Measurements from ENCODE around the gene CHRM5.

The CHRM5 gene

DNA sequence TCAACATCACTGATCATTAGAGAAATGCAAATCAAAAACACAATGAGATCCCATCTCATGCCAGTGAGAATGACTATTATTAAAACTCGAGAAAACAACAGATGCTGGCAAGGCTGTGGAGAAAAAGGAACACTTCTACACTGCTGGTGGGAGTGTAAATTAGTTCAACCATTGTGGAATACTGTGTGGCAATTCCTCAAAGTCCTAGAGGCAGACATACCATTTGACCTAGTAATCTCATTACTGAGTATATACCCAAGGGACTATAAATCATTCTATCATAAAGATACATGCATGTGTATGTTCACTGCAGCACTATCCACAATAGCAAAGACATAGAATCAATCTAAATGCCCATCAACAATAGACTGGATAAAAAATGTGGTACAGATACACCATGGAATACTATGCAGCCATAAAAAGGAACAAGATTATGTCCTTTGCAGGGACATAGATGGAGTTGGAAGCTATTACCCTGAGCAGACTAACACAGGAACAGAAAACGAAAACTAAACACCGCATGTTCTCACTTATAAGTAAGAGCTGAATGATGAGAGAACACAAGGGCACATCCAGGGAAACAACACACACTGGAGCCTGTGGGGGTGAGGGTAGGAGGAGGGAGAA, 85.9 kb downstream of the CHRM5 start:
- no peak overlapping the region for H3K27ac ChIP-seq (ENCODE audit: insufficient read depth, low read length, poor library complexity, severe bottlenecking)
- no peaks in the 10 kb centered on the region for H3K4me1 ChIP-seq (ENCODE audit: control insufficient read depth, insufficient read depth, low read length, poor library complexity, severe bottlenecking)
- H3K27me3 ChIP-seq (replicated peaks; ENCODE audit: control insufficient read depth, insufficient read depth, low read length, poor library complexity, severe bottlenecking) = no peaks in the 10 kb centered on the region
- no peaks in the 10 kb centered on the region for H3K36me3 ChIP-seq (ENCODE audit: control insufficient read depth, insufficient read depth, low read length)
- H3K9me3 ChIP-seq (ENCODE audit: control insufficient read depth, low read length) = no peaks in the 10 kb centered on the region
- no peak for DNase-seq
- no peak overlapping the region for H3K4me3 ChIP-seq (ENCODE audit: insufficient read depth, low read depth, low read length, poor library complexity, severe bottlenecking)

- H3K27ac ChIP-seq (ENCODE audit: insufficient read depth, low read length, poor library complexity, severe bottlenecking) = no peak overlapping the region
- H3K27me3 ChIP-seq (replicated peaks; ENCODE audit: control insufficient read depth, insufficient read depth, low read length, poor library complexity, severe bottlenecking) = no peaks in the 10 kb centered on the region
- DNase-seq = no peak
- H3K4me3 ChIP-seq (ENCODE audit: insufficient read depth, low read depth, low read length, poor library complexity, severe bottlenecking) = no peak overlapping the region
- H3K4me1 ChIP-seq (ENCODE audit: control insufficient read depth, insufficient read depth, low read length, poor library complexity, severe bottlenecking) = no peaks in the 10 kb centered on the region
- no peaks in the 10 kb centered on the region for H3K36me3 ChIP-seq (ENCODE audit: control insufficient read depth, insufficient read depth, low read length)
- H3K9me3 ChIP-seq (ENCODE audit: control insufficient read depth, low read length) = no peaks in the 10 kb centered on the region
Measured at GRCh38 chr15:34055868-34056595, 87.7 kb downstream of the CHRM5 start.

DNA sequence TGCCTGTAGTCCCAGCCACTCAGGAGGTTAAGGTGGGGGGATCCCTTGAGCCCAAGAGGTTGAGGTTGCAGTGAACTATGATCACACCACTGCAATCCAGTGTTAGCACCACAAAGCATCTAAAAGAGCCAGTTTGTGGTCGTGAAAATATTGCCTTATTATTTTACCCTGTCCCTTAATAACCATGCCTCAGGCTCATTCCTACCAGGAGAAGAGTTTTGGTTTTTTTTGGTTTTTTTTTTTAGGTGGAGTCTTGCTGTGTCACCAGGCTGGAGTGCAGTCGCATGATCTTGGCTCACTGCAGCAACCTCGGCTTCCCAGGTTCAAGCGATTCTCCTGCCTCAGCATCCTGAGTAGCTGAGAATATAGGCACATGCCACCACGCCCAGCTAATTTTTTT, 88.6 kb downstream of the CHRM5 start:
- Histone ChIP-seq H3K9me3 (ENCODE audit: control insufficient read depth, low read length) (no peaks in the 10 kb centered on the region), H3K27me3 (replicated peaks; ENCODE audit: control insufficient read depth, insufficient read depth, low read length, poor library complexity, severe bottlenecking) (no peaks in the 10 kb centered on the region), H3K4me3 (ENCODE audit: insufficient read depth, low read depth, low read length, poor library complexity, severe bottlenecking) (no peak overlapping the region), H3K27ac (ENCODE audit: insufficient read depth, low read length, poor library complexity, severe bottlenecking) (no peak overlapping the region), H3K36me3 (ENCODE audit: control insufficient read depth, insufficient read depth, low read length) (no peaks in the 10 kb centered on the region), H3K4me1 (ENCODE audit: control insufficient read depth, insufficient read depth, low read length, poor library complexity, severe bottlenecking) (no peaks in the 10 kb centered on the region)
- no peak for DNase-seq

DNA sequence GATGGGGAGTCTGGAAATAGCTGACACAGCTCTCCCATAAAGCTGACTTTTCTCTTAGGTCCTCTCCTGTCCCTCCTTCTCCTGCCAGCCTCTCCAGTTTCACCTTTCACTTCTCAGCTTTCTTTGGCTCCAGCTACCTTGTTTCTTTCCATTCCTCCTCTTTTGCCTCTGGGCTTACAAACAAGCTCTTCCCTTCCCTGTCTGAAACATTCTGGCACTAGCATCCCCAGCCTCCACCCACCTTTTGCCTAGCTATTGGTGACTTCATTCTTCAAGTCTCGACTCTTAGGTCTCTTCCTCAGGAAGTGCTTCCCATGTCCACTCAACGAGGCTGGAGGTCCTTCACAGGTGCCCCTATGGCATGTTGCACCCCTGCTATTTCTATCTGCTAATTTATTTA, 91.2 kb downstream of the CHRM5 start:
- Histone ChIP-seq H3K36me3 (ENCODE audit: control insufficient read depth, insufficient read depth, low read length) (no peaks in the 10 kb centered on the region), H3K9me3 (ENCODE audit: control insufficient read depth, low read length) (no peaks in the 10 kb centered on the region), H3K4me1 (ENCODE audit: control insufficient read depth, insufficient read depth, low read length, poor library complexity, severe bottlenecking) (no peaks in the 10 kb centered on the region), H3K27me3 (replicated peaks; ENCODE audit: control insufficient read depth, insufficient read depth, low read length, poor library complexity, severe bottlenecking) (no peaks in the 10 kb centered on the region), H3K4me3 (ENCODE audit: insufficient read depth, low read depth, low read length, poor library complexity, severe bottlenecking) (no peak overlapping the region), H3K27ac (ENCODE audit: insufficient read depth, low read length, poor library complexity, severe bottlenecking) (no peak overlapping the region)
- no peak for DNase-seq

DNA sequence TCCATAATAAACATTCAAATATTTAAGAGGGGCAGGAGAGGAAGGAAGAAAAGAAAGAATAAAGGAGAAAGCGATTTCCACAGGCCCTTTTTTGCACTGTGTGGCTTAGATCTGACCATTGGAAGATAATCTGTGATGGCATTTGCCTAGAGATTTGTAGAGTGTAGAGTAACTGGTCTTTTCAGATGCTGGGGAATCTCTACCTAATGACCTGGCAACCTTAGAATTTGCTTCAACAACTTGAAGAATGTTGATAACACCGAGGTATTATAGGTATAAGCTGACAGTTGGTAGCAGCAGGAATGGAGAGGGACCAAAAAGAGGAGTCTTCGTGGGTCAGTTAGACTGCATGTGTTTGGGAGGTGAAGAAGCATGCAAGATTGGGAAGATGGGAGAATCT, 91.6 kb downstream of the CHRM5 start:
- Histone ChIP-seq H3K36me3 (ENCODE audit: control insufficient read depth, insufficient read depth, low read length) (no peaks in the 10 kb centered on the region), H3K4me3 (ENCODE audit: insufficient read depth, low read depth, low read length, poor library complexity, severe bottlenecking) (no peak overlapping the region), H3K9me3 (ENCODE audit: control insufficient read depth, low read length) (no peaks in the 10 kb centered on the region), H3K27ac (ENCODE audit: insufficient read depth, low read length, poor library complexity, severe bottlenecking) (no peak overlapping the region), H3K4me1 (ENCODE audit: control insufficient read depth, insufficient read depth, low read length, poor library complexity, severe bottlenecking) (no peaks in the 10 kb centered on the region), H3K27me3 (replicated peaks; ENCODE audit: control insufficient read depth, insufficient read depth, low read length, poor library complexity, severe bottlenecking) (no peaks in the 10 kb centered on the region)
- no peak for DNase-seq

DNA sequence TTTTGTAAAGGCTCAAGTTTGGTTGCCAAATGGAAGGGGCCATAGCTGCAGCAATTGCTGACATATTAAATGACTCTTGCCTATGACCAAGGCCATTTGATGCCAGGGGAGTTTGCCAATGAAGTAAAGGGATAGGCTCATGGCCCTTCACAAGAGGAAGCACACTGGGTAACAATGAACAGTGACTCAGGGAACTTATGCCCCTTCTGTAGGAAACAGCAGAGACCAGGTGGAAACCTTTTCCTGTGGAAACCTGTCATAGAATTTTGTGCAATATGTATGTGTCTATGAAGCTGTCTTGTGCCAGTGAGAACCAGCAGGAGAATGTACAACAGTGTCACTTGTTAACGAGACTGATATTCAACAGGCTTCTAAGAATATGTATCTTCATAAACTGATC, 96.1 kb downstream of the CHRM5 start:
- Histone ChIP-seq H3K4me1 (ENCODE audit: control insufficient read depth, insufficient read depth, low read length, poor library complexity, severe bottlenecking) (no peaks in the 10 kb centered on the region), H3K27ac (ENCODE audit: insufficient read depth, low read length, poor library complexity, severe bottlenecking) (no peak overlapping the region), H3K27me3 (replicated peaks; ENCODE audit: control insufficient read depth, insufficient read depth, low read length, poor library complexity, severe bottlenecking) (no peaks in the 10 kb centered on the region), H3K36me3 (ENCODE audit: control insufficient read depth, insufficient read depth, low read length) (no peaks in the 10 kb centered on the region), H3K4me3 (ENCODE audit: insufficient read depth, low read depth, low read length, poor library complexity, severe bottlenecking) (no peak overlapping the region), H3K9me3 (ENCODE audit: control insufficient read depth, low read length) (no peaks in the 10 kb centered on the region)
- DNase-seq = no peak

- Histone ChIP-seq H3K4me1 (ENCODE audit: control insufficient read depth, insufficient read depth, low read length, poor library complexity, severe bottlenecking) (no peaks in the 10 kb centered on the region), H3K9me3 (ENCODE audit: control insufficient read depth, low read length) (no peaks in the 10 kb centered on the region), H3K4me3 (ENCODE audit: insufficient read depth, low read depth, low read length, poor library complexity, severe bottlenecking) (no peak overlapping the region), H3K27ac (ENCODE audit: insufficient read depth, low read length, poor library complexity, severe bottlenecking) (no peak overlapping the region), H3K36me3 (ENCODE audit: control insufficient read depth, insufficient read depth, low read length) (no peaks in the 10 kb centered on the region), H3K27me3 (replicated peaks; ENCODE audit: control insufficient read depth, insufficient read depth, low read length, poor library complexity, severe bottlenecking) (no peaks in the 10 kb centered on the region)
- no peak for DNase-seq
Measured at GRCh38 chr15:34065261-34065660, 97.0 kb downstream of the CHRM5 start.

GRCh38 chr15:34065941-34066340, 97.6 kb downstream of the CHRM5 start:
- Histone ChIP-seq H3K27me3 (replicated peaks; ENCODE audit: control insufficient read depth, insufficient read depth, low read length, poor library complexity, severe bottlenecking) (no peaks in the 10 kb centered on the region), H3K9me3 (ENCODE audit: control insufficient read depth, low read length) (no peaks in the 10 kb centered on the region), H3K4me1 (ENCODE audit: control insufficient read depth, insufficient read depth, low read length, poor library complexity, severe bottlenecking) (no peaks in the 10 kb centered on the region), H3K4me3 (ENCODE audit: insufficient read depth, low read depth, low read length, poor library complexity, severe bottlenecking) (no peak overlapping the region), H3K27ac (ENCODE audit: insufficient read depth, low read length, poor library complexity, severe bottlenecking) (no peak overlapping the region), H3K36me3 (ENCODE audit: control insufficient read depth, insufficient read depth, low read length) (no peaks in the 10 kb centered on the region)
- no peak for DNase-seq

DNA sequence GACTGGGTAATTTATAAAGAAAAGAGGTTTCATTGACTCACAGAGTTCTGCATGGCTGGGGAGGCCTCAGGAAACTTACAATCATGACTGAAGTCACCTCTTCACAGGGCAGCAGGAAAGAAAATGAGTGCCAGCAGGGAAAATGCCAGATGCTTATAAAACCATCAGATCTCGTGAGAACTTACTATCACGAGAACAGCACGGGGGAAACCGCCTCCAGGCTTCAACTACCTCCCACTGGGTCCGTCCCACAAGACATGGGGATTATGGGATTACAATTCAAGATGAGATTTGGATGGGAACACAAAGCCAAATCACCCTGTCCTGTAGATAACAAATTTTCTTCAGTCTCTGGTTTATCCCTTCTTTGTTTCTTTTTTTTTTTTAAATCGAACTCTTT, 101.7 kb downstream of the CHRM5 start:
- DNase-seq = no peak
- no peak overlapping the region for H3K4me3 ChIP-seq (ENCODE audit: insufficient read depth, low read depth, low read length, poor library complexity, severe bottlenecking)

DNA sequence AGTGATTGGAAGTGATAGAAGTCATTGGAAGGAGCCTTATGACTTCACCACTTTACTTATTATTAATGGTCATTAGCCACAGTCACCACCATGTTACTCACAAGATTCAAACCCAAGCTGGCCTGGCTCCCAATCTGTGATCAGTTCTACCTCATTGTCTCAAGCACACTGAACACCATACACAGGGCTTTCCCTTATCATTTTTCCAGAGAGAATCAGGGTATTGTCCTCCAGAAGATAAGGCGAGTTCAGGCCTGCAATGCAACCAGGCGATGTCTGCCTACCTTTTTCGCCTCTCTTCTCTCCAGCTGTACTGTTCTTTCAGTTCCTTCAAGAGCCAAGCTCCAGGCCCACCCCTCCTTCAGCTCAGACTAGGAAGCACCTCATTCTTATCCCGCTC, 108.5 kb downstream of the CHRM5 start:
- no peaks in the 10 kb centered on the region for H3K9me3 ChIP-seq (ENCODE audit: control insufficient read depth, low read length)
- H3K4me3 ChIP-seq (ENCODE audit: insufficient read depth, low read depth, low read length, poor library complexity, severe bottlenecking) = no peak overlapping the region
- no peak for DNase-seq
- no peaks in the 10 kb centered on the region for H3K36me3 ChIP-seq (ENCODE audit: control insufficient read depth, insufficient read depth, low read length)
- no peaks in the 10 kb centered on the region for H3K27me3 ChIP-seq (replicated peaks; ENCODE audit: control insufficient read depth, insufficient read depth, low read length, poor library complexity, severe bottlenecking)
- H3K4me1 ChIP-seq (ENCODE audit: control insufficient read depth, insufficient read depth, low read length, poor library complexity, severe bottlenecking) = no peaks in the 10 kb centered on the region
- no peak overlapping the region for H3K27ac ChIP-seq (ENCODE audit: insufficient read depth, low read length, poor library complexity, severe bottlenecking)

More for the DNA sequence above, 101.7 kb downstream of the CHRM5 start:
- Histone ChIP-seq H3K9me3 (ENCODE audit: control insufficient read depth, low read length) (no peaks in the 10 kb centered on the region), H3K27ac (ENCODE audit: insufficient read depth, low read length, poor library complexity, severe bottlenecking) (no peak overlapping the region), H3K4me1 (ENCODE audit: control insufficient read depth, insufficient read depth, low read length, poor library complexity, severe bottlenecking) (no peaks in the 10 kb centered on the region), H3K27me3 (replicated peaks; ENCODE audit: control insufficient read depth, insufficient read depth, low read length, poor library complexity, severe bottlenecking) (no peaks in the 10 kb centered on the region), H3K36me3 (ENCODE audit: control insufficient read depth, insufficient read depth, low read length) (no peaks in the 10 kb centered on the region)
